IMR-90 (cell line): ENCODE data around the gene PHACTR3. TPM values are rescaled to one million over a fixed set of nuclear protein-coding genes. Genes with fewer than 3 reads are reported as not detected.

Experiments used
- ATAC-seq: fragments of 200-7000 bp; cut with Tn5 transposase; 2 replicates; pipeline ENCODE4 v1.9.1; 2020; ENCODE audit warnings: low read depth, mild to moderate bottlenecking, moderate library complexity
- BruUV-seq: library from RNA; stranded (reverse); fragments of 400-500 nt; replicated peaks from 2 replicates; lab custom pipeline; 2021; lab: Mats Ljungman, UMichigan
- CTCF ChIA-PET: fragments of 300-600 bp; formaldehyde crosslinking; extraction: SDS; loops from one replicate; lab custom pipeline; 2021; ENCODE audit warnings: antibody characterized with exemption; lab: Yijun Ruan, JAX
- POLR2A ChIA-PET: fragments of 300-600 bp; sonication (Branson Sonifier 250); formaldehyde crosslinking; loops from one replicate; lab custom pipeline; 2022; ENCODE audit warnings: antibody characterized with exemption; ENCODE audit not compliant: unreplicated experiment; lab: Charles Lee
- DNase-seq: peaks from one replicate; pipeline ENCODE4 v3.0.0; 2013
- H2AFZ ChIP-seq: replicated peaks from 2 replicates; pipeline ENCODE3; 2013; ENCODE audit warnings: low read length, mild to moderate bottlenecking; ENCODE audit not compliant: poor library complexity
- H2AK5ac ChIP-seq: 2 replicates; pipeline ENCODE4 v1.6.1; 2013; ENCODE audit warnings: low read depth, low read length, inconsistent platforms
- H2AK9ac ChIP-seq: replicated peaks from 2 replicates; pipeline ENCODE3; 2013; ENCODE audit warnings: mild to moderate bottlenecking, low read depth, low read length, moderate library complexity; ENCODE audit not compliant: poor library complexity
- H2BK120ac ChIP-seq: 2 replicates; pipeline ENCODE4 v1.6.1; 2013; ENCODE audit warnings: low read depth, low read length, inconsistent platforms
- H2BK15ac ChIP-seq: 3 replicates; pipeline ENCODE4 v1.6.1; 2013; ENCODE audit warnings: low read depth, low read length, inconsistent platforms
- H2BK20ac ChIP-seq: 2 replicates; pipeline ENCODE4 v1.6.1; 2013; ENCODE audit warnings: low read depth, mild to moderate bottlenecking, inconsistent platforms, low read length, moderate library complexity
- H2BK5ac ChIP-seq: 2 replicates; pipeline ENCODE4 v1.6.1; 2013; ENCODE audit warnings: mild to moderate bottlenecking, low read depth, low read length, inconsistent platforms; ENCODE audit not compliant: poor library complexity, severe bottlenecking
- H3K14ac ChIP-seq: replicated peaks from 2 replicates; pipeline ENCODE4 v1.6.1; 2013; ENCODE audit warnings: low read depth, low read length, inconsistent platforms
- H3K18ac ChIP-seq: 2 replicates; pipeline ENCODE4 v1.6.1; 2013; ENCODE audit warnings: low read depth, low read length, control low read depth
- H3K23ac ChIP-seq: 2 replicates; pipeline ENCODE4 v1.6.1; 2013; ENCODE audit warnings: low read depth, low read length, inconsistent platforms
- H3K27ac ChIP-seq: 2 replicates; pipeline ENCODE4 v1.5.1; 2013; ENCODE audit warnings: mild to moderate bottlenecking, control low read depth, low read length; ENCODE audit not compliant: insufficient read depth
- H3K27me3 ChIP-seq: 2 replicates; pipeline ENCODE4 v1.6.1; 2013; ENCODE audit warnings: low read length; ENCODE audit not compliant: control insufficient read depth, insufficient read depth
- H3K36me3 ChIP-seq: 2 replicates; pipeline ENCODE4 v1.6.1; 2013; ENCODE audit warnings: low read length, mixed read lengths; ENCODE audit not compliant: control insufficient read depth, insufficient read depth
- H3K4ac ChIP-seq: 2 replicates; pipeline ENCODE4 v1.6.1; 2013; ENCODE audit warnings: low read depth, low read length, inconsistent platforms
- H3K4me1 ChIP-seq: 2 replicates; pipeline ENCODE4 v1.6.1; 2013; ENCODE audit warnings: low read length, mixed read lengths; ENCODE audit not compliant: control insufficient read depth, insufficient read depth
- H3K4me2 ChIP-seq: 2 replicates; pipeline ENCODE4 v1.6.1; 2013; ENCODE audit warnings: low read depth, mild to moderate bottlenecking, control low read depth, low read length, moderate library complexity
- H3K4me3 ChIP-seq: 2 replicates; pipeline ENCODE4 v1.5.1; 2013; ENCODE audit warnings: low read depth, mild to moderate bottlenecking, control low read depth, low read length, moderate library complexity; ENCODE audit not compliant: insufficient read depth
- H3K56ac ChIP-seq: 2 replicates; pipeline ENCODE4 v1.6.1; 2013; ENCODE audit warnings: low read length, inconsistent platforms; ENCODE audit not compliant: insufficient read depth; ENCODE audit errors: extremely low read depth
- H3K79me1 ChIP-seq, 2 experiments: 2 replicates each; pipeline ENCODE4 v1.6.1; 2013; ENCODE audit warnings: low read length in 2 of 2, inconsistent platforms in 1 of 2, low read depth in 1 of 2
- H3K9ac ChIP-seq: 2 replicates; pipeline ENCODE4 v1.6.1; 2013; ENCODE audit warnings: low read depth, low read length, control low read depth
- H3K9me1 ChIP-seq: 2 replicates; pipeline ENCODE4 v1.6.1; 2013; ENCODE audit warnings: low read length, inconsistent platforms; ENCODE audit not compliant: insufficient read depth
- H3K9me3 ChIP-seq: 2 replicates; pipeline ENCODE4 v1.6.1; 2013; ENCODE audit warnings: low read length; ENCODE audit not compliant: control insufficient read depth, insufficient read depth
- H4K20me1 ChIP-seq: 2 replicates; pipeline ENCODE4 v1.6.1; 2013; ENCODE audit warnings: low read length, inconsistent platforms; ENCODE audit not compliant: insufficient read depth
- H4K5ac ChIP-seq: 2 replicates; pipeline ENCODE4 v1.6.1; 2013; ENCODE audit warnings: mild to moderate bottlenecking, low read depth, low read length, control low read depth
- H4K8ac ChIP-seq, 2 experiments: 2 replicates each; pipeline ENCODE4 v1.6.1; 2013; ENCODE audit warnings: low read depth in 2 of 2, low read length in 2 of 2, control low read depth in 1 of 2, inconsistent platforms in 1 of 2
- H4K91ac ChIP-seq: 2 replicates; pipeline ENCODE4 v1.6.1; 2013; ENCODE audit warnings: low read depth, low read length, inconsistent platforms; ENCODE audit not compliant: insufficient read depth
- CHD1 ChIP-seq: IDR thresholded peaks from 2 replicates; pipeline ENCODE4 v1.6.1; 2012; ENCODE audit warnings: low read depth, low read length, improper control_type of control experiment
- CTCF ChIP-seq: conservative IDR thresholded peaks from 2 replicates; pipeline ENCODE4 v1.5.1; 2012; ENCODE audit warnings: mild to moderate bottlenecking, low read depth, low read length, improper control_type of control experiment
- FOS ChIP-seq: fragments of 150-350 bp; IDR thresholded peaks from 2 replicates; pipeline ENCODE4 v1.6.1; 2016; ENCODE audit warnings: low read depth, low read length
- MAZ ChIP-seq: IDR thresholded peaks from 2 replicates; pipeline ENCODE4 v1.6.1; 2012; ENCODE audit warnings: low read depth, mild to moderate bottlenecking, low read length, improper control_type of control experiment, moderate library complexity, borderline replicate concordance
- NFE2L2 ChIP-seq: fragments of 150-350 bp; IDR thresholded peaks from 2 replicates; pipeline ENCODE4 v1.6.1; 2016; ENCODE audit warnings: low read depth, mild to moderate bottlenecking, low read length
- SMC3 ChIP-seq: fragments of 150-350 bp; IDR thresholded peaks from 2 replicates; pipeline ENCODE4 v1.6.1; 2016; ENCODE audit warnings: low read depth, mild to moderate bottlenecking, antibody characterized with exemption, low read length, moderate library complexity
- WGBS, 2 experiments: methylation state at CpG; one replicate each; pipeline versions ENCODE4 v1.1.5 to v1.1.7; 2013; ENCODE audit warnings: missing lambda C conversion rate in 2 of 2; ENCODE audit not compliant: insufficient read length in 1 of 2; ENCODE audit errors: extremely low coverage in 2 of 2; 5-methylcytosine and 5-hydroxymethylcytosine counted together
- dilution Hi-C: fragments of 300-500 bp; cut with HindIII; formaldehyde crosslinking; loops from one replicate; pipeline ENCODE4 v1.14.3; 2018; ENCODE audit warnings: low sequenced_read_pairs; ENCODE audit not compliant: unreplicated experiment
- in situ Hi-C: fragments of 300-500 bp; cut with MboI; formaldehyde crosslinking; loops from 3 replicates; pipeline ENCODE4 v1.14.3; 2019; ENCODE audit warnings: low sequenced_read_pairs, inconsistent platforms, mixed read lengths
- intact Hi-C: fragments of 100-400 bp; cut with micrococcal nuclease; formaldehyde crosslinking; loops from 2 replicates; pipeline ENCODE4 v1.10.0; 2022
- polyA plus RNA-seq, 3 experiments: library from polyadenylated mRNA; depleted of rRNA; stranded (reverse); fragments of >200 nt; gene quantifications; 2 replicates each; pipeline ENCODE4 v1.2.3, GENCODE V29; 2012; ENCODE audit warnings: low replicate concordance in 1 of 3
- total RNA-seq: library from RNA; depleted of rRNA; stranded (reverse); fragments of >200 nt; gene quantifications from 2 replicates; pipeline ENCODE4 v1.2.3, GENCODE V29; 2012

Gene PHACTR3
- total and polyA plus RNA-seq, 2 of the 4 experiments (the other 2 are of a cell fraction) = not detected

GRCh38 chr20:59784365-59784764, 180.0 kb downstream of the PHACTR3 start:
- no peak overlapping the region for H3K18ac ChIP-seq
- no peaks in the 10 kb centered on the region for H3K36me3 ChIP-seq
- dilution Hi-C loops = no loop called here
- intact Hi-C loops = no loop called here
- no peaks in the 10 kb centered on the region for H4K20me1 ChIP-seq
- H3K23ac ChIP-seq = no peak overlapping the region
- TF ChIP-seq CTCF (no peak), FOS (no peak), MAZ (no peak), SMC3 (no peak), CHD1 (no peak), NFE2L2 (no peak)
- DNase-seq = no peak
- BruUV-seq = no TSS peak
- H2BK20ac ChIP-seq = no peak overlapping the region
- H3K4ac ChIP-seq = no peak overlapping the region
- no peaks in the 10 kb centered on the region; the same call in 1 of the 2 replicates for H3K9me3 ChIP-seq
- no peak overlapping the region for H2BK120ac ChIP-seq
- H4K8ac ChIP-seq = no peak overlapping the region
- no peak overlapping the region for H2AFZ ChIP-seq
- no peak overlapping the region for H3K56ac ChIP-seq
- no peak overlapping the region for H2BK15ac ChIP-seq
- H3K9me1 ChIP-seq = no peaks in the 10 kb centered on the region
- no peaks in the 10 kb centered on the region for H3K79me1 ChIP-seq
- no peak overlapping the region for H3K27ac ChIP-seq
- in situ Hi-C loops = no loop called here
- no peaks in the 10 kb centered on the region for H3K4me1 ChIP-seq
- H2AK9ac ChIP-seq = no peak overlapping the region
- no peak overlapping the region for H4K91ac ChIP-seq
- H3K9ac ChIP-seq = no peak overlapping the region
- no peak overlapping the region for H2BK5ac ChIP-seq
- ATAC-seq = no peak
- no peak overlapping the region for H3K4me2 ChIP-seq
- H3K14ac ChIP-seq = no peak overlapping the region
- 70% methylated on average over 2 of the region's 5 CpGs; no CpG with 5 or more reads in 1 of the 2 experiments for WGBS, 2 experiments
- no peak overlapping the region for H2AK5ac ChIP-seq
- POLR2A ChIA-PET = no interaction called here
- no peak overlapping the region for H3K4me3 ChIP-seq
- no peaks in the 10 kb centered on the region for H3K27me3 ChIP-seq
- no peak overlapping the region for H4K5ac ChIP-seq
- CTCF ChIA-PET = interaction anchor here (1.4 kb wide), 1 partner anchor 150 kb away, joined by 3 read pairs; no protein-coding TSS in a partner anchor
